ENCODE measurements around the gene CHIT1. TPM values are rescaled to one million over a fixed set of nuclear protein-coding genes. Genes with fewer than 3 reads are reported as not detected.
A peak's percentile ranks its signal among the peaks of the same experiment; 100 is the strongest.

The CHIT1 gene
- total RNA-seq, 4 donors from 2014 or later, result 0.39 to 0.42 TPM; not detected in 2

DNA sequence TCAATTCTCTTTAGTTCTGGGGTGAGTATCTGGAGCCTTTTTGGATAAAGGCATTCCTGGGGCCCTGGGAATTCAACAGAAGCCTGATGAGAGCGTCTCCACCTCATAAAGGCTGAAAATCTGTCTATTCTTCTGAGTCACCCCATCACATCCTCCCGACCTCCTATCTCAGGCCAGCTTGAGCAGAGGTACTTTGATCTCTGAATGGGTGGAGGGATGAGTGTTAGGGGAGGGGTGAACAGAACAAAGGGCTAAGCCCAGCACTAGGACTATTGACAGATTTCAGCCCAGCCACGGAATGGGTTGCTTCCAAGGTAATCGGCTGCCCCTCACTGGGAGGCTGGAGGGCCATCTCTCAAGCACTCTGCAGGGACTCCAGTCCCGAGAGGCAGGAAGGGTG lies 51.4 kb downstream of the CHIT1 start:
- Histone ChIP-seq H3K9me3 (no peaks in the 10 kb centered on the region), H3K4me1 (no peaks in the 10 kb centered on the region), H3K36me3 (no peaks in the 10 kb centered on the region), H3K4me3 (no peak overlapping the region), H3K27ac (no peak overlapping the region), H3K27me3 (no peaks in the 10 kb centered on the region)
- 63 to 66% methylated on average over 5 of the region's 5 CpGs for WGBS, 2 donors
- TF ChIP-seq POLR2A (IDR thresholded peaks at IDR 0.05) (no peak), EP300 (IDR thresholded peaks at IDR 0.05) (no peak)
- TF ChIP-seq, protein P1, sequence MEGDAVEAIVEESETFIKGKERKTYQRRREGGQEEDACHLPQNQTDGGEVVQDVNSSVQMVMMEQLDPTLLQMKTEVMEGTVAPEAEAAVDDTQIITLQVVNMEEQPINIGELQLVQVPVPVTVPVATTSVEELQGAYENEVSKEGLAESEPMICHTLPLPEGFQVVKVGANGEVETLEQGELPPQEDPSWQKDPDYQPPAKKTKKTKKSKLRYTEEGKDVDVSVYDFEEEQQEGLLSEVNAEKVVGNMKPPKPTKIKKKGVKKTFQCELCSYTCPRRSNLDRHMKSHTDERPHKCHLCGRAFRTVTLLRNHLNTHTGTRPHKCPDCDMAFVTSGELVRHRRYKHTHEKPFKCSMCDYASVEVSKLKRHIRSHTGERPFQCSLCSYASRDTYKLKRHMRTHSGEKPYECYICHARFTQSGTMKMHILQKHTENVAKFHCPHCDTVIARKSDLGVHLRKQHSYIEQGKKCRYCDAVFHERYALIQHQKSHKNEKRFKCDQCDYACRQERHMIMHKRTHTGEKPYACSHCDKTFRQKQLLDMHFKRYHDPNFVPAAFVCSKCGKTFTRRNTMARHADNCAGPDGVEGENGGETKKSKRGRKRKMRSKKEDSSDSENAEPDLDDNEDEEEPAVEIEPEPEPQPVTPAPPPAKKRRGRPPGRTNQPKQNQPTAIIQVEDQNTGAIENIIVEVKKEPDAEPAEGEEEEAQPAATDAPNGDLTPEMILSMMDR (IDR thresholded peaks at IDR 0.05), result no peak
- no peak for DNase-seq (ENCODE audit: low spot score in 2 of 2)

DNA sequence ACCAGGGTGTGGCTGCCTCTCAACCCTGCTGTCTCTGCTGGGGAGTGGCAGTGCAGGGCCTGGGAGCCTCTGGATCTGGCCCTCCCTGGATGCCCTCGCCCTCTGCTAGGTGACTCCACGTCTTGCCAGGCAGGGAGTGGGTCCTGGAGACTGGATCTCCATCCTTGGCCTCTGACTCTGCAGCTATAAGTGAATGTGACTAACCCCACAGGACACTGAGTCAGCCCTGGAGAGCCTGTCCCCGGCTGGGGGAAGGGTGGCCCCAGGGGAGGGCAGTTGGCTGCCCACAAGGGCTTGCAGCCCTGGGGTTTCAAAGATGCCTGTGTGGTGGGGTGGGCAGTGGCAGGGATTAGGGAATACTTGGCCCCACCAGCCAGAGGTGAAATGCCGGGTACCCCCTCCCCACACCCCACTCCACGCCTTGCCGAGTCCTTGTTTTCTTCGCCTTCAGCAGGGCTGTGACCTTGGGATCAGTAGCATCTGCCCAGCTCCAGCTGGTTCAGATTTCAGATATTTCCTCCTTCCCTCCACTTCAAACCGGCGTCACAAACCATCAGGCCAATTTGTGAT lies 51.9 kb downstream of the CHIT1 start:
- H3K27ac ChIP-seq, result no peak overlapping the region
- H3K27me3 ChIP-seq, result no peaks in the 10 kb centered on the region
- DNase-seq (ENCODE audit: low spot score in 2 of 2), result no peak
- no peaks in the 10 kb centered on the region for H3K4me1 ChIP-seq
- H3K4me3 ChIP-seq, result no peak overlapping the region
- no peaks in the 10 kb centered on the region for H3K9me3 ChIP-seq
- 45 to 47% methylated on average over 7 to 9 of the region's 9 CpGs for WGBS, 2 donors
- TF ChIP-seq EP300 (IDR thresholded peaks at IDR 0.05) (no peak), POLR2A (IDR thresholded peaks at IDR 0.05) (no peak)
- TF ChIP-seq, protein P1 (IDR thresholded peaks at IDR 0.05), result no peak
- H3K36me3 ChIP-seq, result no peaks in the 10 kb centered on the region

DNA sequence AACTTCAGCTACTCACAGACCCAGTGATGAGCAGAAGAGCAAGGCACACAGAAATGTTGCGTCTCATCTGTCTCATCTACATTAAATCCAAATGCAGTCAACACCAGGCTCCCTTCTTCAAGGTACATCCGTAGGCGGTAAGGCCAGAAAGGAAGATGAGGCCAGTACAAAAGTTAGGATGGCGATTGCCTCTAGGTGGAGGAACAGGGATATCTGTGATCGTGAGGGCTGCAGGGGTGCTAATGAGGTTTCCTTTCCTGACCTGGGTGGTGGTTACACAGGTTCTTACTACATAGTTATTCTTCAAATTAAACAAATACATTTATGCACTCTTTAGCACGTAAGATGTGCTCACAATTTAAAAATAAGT lies 52.5 kb downstream of the CHIT1 start:
- no peaks in the 10 kb centered on the region for H3K9me3 ChIP-seq
- no peak for DNase-seq (ENCODE audit: low spot score in 2 of 2)
- TF ChIP-seq, protein P1 (IDR thresholded peaks at IDR 0.05), result no peak
- TF ChIP-seq POLR2A (IDR thresholded peaks at IDR 0.05), result no peak
- TF ChIP-seq EP300 (IDR thresholded peaks at IDR 0.05), result no peak
- no peak overlapping the region for H3K27ac ChIP-seq
- no peaks in the 10 kb centered on the region for H3K36me3 ChIP-seq
- no peaks in the 10 kb centered on the region for H3K27me3 ChIP-seq
- H3K4me1 ChIP-seq, result no peaks in the 10 kb centered on the region
- no peak overlapping the region for H3K4me3 ChIP-seq
- WGBS, 2 donors, result 84 to 90% methylated on average over 6 of the region's 6 CpGs

DNA sequence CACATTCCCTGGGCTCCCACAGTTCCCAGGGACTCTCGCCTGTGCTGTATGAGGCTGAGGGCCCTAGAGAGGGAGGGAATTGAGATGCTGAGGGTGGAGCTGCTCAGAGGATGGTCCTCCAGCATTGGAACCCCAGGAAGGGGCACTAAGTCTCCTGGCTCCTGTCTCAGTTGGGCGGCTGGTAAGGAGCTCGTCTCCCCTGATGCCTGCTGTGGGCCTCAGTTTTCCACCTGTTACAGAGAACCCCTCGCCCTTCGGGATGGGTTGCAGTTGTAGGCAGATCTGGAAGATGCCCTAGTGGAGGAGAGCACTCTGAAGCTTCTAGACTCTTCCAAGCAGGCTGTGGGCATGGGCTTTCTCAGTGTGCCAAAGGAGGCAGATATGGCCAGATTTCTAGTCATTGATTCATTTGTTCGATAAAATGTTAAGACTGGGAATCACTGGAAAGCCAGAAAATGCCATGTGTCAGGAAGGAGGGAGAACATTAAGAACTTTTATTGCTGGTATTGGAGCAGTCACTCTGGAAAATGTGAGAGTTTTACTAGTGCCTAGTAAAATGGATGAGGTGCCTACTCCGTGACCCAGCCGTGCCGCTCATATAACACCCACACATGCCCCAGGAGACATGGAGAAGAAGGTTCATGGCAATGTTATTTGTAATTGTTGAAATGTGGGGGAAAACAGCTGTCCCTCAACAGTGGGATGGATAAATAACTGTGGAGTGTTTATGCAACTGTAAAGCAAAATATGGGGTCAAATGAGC lies 53.0 kb downstream of the CHIT1 start:
- no peaks in the 10 kb centered on the region for H3K27me3 ChIP-seq

DNA sequence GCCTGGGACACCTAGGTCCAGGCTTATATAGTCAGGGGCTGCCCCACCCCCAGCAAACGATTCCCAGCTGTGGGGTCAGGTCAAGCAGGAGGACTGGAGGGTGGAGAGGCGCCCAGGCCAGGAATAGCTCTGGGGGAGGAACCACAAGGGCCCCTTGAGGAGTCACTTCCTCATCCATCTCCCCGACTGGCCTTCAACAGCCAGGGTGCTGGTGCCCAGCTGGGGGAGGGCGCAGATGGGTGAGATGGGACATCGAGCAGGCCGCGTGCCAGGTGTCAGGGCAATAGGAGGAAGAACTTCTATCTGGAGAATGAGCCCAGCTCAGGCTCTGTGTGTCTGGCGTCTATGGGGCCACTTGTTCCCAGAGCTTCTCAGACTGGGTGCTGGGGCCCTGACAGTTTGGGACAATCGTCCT lies 53.6 kb downstream of the CHIT1 start:
- Histone ChIP-seq H3K4me1 (no peaks in the 10 kb centered on the region), H3K27ac (no peak overlapping the region), H3K36me3 (no peaks in the 10 kb centered on the region), H3K4me3 (no peak overlapping the region), H3K27me3 (no peaks in the 10 kb centered on the region), H3K9me3 (no peaks in the 10 kb centered on the region)
- DNase-seq (ENCODE audit: low spot score in 2 of 2), result peak in 1 of 2 donors; percentile 23
- 65 to 70% methylated on average over 8 to 9 of the region's 9 CpGs for WGBS, 2 donors
- TF ChIP-seq POLR2A (IDR thresholded peaks at IDR 0.05) (no peak), EP300 (IDR thresholded peaks at IDR 0.05) (no peak)

More for the DNA sequence above, 53.0 kb downstream of the CHIT1 start:
- H3K4me3 ChIP-seq, result no peak overlapping the region
- H3K9me3 ChIP-seq, result no peaks in the 10 kb centered on the region
- TF ChIP-seq, protein P1 (IDR thresholded peaks at IDR 0.05), result no peak
- TF ChIP-seq EP300 (IDR thresholded peaks at IDR 0.05) (no peak), POLR2A (IDR thresholded peaks at IDR 0.05) (no peak)
- no peak for DNase-seq (ENCODE audit: low spot score in 2 of 2)
- H3K4me1 ChIP-seq, result no peaks in the 10 kb centered on the region
- H3K27ac ChIP-seq, result no peak overlapping the region
- H3K36me3 ChIP-seq, result no peaks in the 10 kb centered on the region
- 80 to 86% methylated on average over 9 of the region's 9 CpGs for WGBS, 2 donors

All from tibial nerve (tissue), 4 donors.